Esophagus muscularis mucosa (tissue), 4 donors: ENCODE measurements around the gene PTX4. TPM values are rescaled to one million over a fixed set of nuclear protein-coding genes. Genes with fewer than 3 reads are reported as not detected.

ENCODE experiments used
- DNase-seq: peaks from one replicate; pipeline ENCODE4 v3.0.0-alpha.2; 2017; ENCODE audit errors: extremely low spot score
- H3K27ac ChIP-seq, 4 donors: fragments of 200-600 bp; sonication (generic); replicated peaks in 1 of 4; 1 replicate in 3 of 4; 2 replicates in 1 of 4; pipeline ENCODE4 v1.5.1; 2016 to 2019; ENCODE audit warnings: mild to moderate bottlenecking in 1 of 4
- H3K27me3 ChIP-seq, 4 donors: fragments of 200-600 bp; sonication (generic); one replicate each; pipeline versions ENCODE4 v1.5.1 to v1.6.0; 2016 to 2019
- H3K36me3 ChIP-seq, 4 donors: fragments of 200-600 bp; sonication (generic); one replicate each; pipeline ENCODE4 v1.5.1; 2016 to 2019
- H3K4me1 ChIP-seq, 4 donors: fragments of 200-600 bp; sonication (generic); one replicate each; pipeline ENCODE4 v1.5.1; 2016 to 2019
- H3K4me3 ChIP-seq, 4 donors: fragments of 200-600 bp; sonication (generic); 1 replicate in 2 of 4; 2 replicates in 2 of 4; pipeline ENCODE4 v1.5.1; 2016 to 2019; ENCODE audit warnings: mild to moderate bottlenecking in 4 of 4, moderate library complexity in 1 of 4
- H3K9me3 ChIP-seq, 4 donors: fragments of 200-600 bp; sonication (generic); 1 replicate in 3 of 4; 2 replicates in 1 of 4; pipeline ENCODE4 v1.5.1; 2016 to 2019
- EP300 ChIP-seq: sonication (generic); formaldehyde crosslinking; IDR thresholded peaks from one replicate; pipeline ENCODE4 v1.6.1; 2017; ENCODE audit warnings: antibody characterized with exemption
- POLR2A ChIP-seq: fragments of 450-650 bp; IDR thresholded peaks from one replicate; pipeline ENCODE4 v1.6.1; 2017; ENCODE audit warnings: antibody characterized with exemption, moderate library complexity, mild to moderate bottlenecking, low read depth
- POLR2AphosphoS5 ChIP-seq, 2 donors: sonication (generic); formaldehyde crosslinking; IDR thresholded peaks; one replicate each; pipeline ENCODE4 v1.6.1; 2017; ENCODE audit warnings: antibody characterized with exemption in 2 of 2
- WGBS: methylation state at CpG from one replicate; pipeline ENCODE4 v1.1.5; 2018; 5-methylcytosine and 5-hydroxymethylcytosine counted together
- intact Hi-C: fragments of 100-400 bp; cut with DNase I; formaldehyde crosslinking; loops from one replicate; pipeline ENCODE4 v1.15.1; 2023
- total RNA-seq, 4 donors: library from RNA; depleted of rRNA; stranded (reverse); fragments of >200 nt; gene quantifications; one replicate each; pipeline versions ENCODE4 v1.1.0 to v1.2.1, GENCODE V29; 2016
- TF ChIP-seq, protein P1 (sequence below), 3 experiments: fragments of 200-600 bp in 2 of 3; fragments of 450-650 bp in 1 of 3; sonication (generic) in 2 of 3; IDR thresholded peaks; one replicate each; pipeline ENCODE4 v1.5.1; 2017 to 2019; ENCODE audit warnings: antibody characterized with exemption in 3 of 3, mild to moderate bottlenecking in 2 of 3, moderate library complexity in 1 of 3

The PTX4 gene
- total RNA-seq, 4 donors from 2014 or later, result 0.39 to 0.75 (median 0.66) TPM; not detected in 1

DNA sequence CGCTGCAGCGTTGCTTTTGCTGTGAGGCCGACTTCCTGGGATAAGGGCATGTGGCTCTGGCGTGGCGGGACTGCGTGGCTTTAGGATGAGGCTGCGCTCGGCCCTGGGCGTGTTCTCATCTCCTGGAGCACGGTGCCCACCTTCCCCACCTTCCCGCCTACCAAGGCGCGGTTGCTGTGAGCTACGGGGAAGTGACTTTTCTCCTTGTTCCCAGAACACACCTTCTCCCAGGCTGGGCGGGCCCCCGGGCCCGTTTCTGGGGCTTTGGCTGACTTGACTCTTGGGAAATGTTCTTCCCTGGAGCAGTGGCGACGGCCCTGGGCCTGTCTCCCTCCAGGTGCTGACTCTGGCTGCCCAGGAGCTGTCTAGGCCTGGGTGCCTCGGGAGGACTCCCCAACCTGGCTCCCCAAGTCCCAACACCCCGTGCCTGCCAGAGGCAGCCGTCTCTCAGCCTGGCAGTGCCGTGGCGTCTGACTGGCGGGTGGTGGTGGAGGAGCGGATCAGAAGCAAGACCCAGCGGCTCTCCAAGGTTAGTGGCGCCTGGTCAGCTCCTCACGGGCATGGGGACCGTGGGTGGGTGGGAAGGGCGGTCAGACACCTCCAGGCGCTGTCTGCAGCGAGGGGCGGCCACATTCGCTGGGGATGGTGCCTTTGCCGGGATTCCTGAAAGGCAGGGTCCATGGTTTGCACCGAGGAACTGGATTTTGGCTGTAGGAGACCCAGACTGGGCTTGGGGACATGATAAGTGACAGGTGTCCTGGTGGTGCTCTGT is 16.5 kb upstream of the PTX4 start:
- H3K4me1 ChIP-seq, result peaks cover 12 to 18% (median 14%) of the 10 kb centered on the region in 4 donors
- H3K9me3 ChIP-seq, result no peaks in the 10 kb centered on the region
- no peak for DNase-seq
- WGBS, result 96% methylated on average over 21 of the region's 37 CpGs
- no peak overlapping the region for H3K27ac ChIP-seq
- no peaks in the 10 kb centered on the region for H3K27me3 ChIP-seq
- H3K36me3 ChIP-seq, result peaks cover 38 to 95% (median 87%) of the 10 kb centered on the region in 4 donors
- intact Hi-C loops, result no loop called here
- H3K4me3 ChIP-seq, result no peak overlapping the region
- TF ChIP-seq POLR2A (no peak), EP300 (no peak), POLR2AphosphoS5 (IDR thresholded peaks at IDR 0.05) (no peak)
- TF ChIP-seq, protein P1, sequence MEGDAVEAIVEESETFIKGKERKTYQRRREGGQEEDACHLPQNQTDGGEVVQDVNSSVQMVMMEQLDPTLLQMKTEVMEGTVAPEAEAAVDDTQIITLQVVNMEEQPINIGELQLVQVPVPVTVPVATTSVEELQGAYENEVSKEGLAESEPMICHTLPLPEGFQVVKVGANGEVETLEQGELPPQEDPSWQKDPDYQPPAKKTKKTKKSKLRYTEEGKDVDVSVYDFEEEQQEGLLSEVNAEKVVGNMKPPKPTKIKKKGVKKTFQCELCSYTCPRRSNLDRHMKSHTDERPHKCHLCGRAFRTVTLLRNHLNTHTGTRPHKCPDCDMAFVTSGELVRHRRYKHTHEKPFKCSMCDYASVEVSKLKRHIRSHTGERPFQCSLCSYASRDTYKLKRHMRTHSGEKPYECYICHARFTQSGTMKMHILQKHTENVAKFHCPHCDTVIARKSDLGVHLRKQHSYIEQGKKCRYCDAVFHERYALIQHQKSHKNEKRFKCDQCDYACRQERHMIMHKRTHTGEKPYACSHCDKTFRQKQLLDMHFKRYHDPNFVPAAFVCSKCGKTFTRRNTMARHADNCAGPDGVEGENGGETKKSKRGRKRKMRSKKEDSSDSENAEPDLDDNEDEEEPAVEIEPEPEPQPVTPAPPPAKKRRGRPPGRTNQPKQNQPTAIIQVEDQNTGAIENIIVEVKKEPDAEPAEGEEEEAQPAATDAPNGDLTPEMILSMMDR (IDR thresholded peaks at IDR 0.05), result no peak

- H3K36me3 ChIP-seq, result peaks cover 52 to 95% (median 91%) of the 10 kb centered on the region in 4 donors
- no peaks in the 10 kb centered on the region for H3K27me3 ChIP-seq
- H3K4me3 ChIP-seq, result no peak overlapping the region
- DNase-seq, result no peak
- no peaks in the 10 kb centered on the region for H3K9me3 ChIP-seq
- intact Hi-C loops, result no loop called here
- no peak overlapping the region for H3K27ac ChIP-seq
- no peaks in the 10 kb centered on the region for H3K4me1 ChIP-seq
- TF ChIP-seq POLR2A (no peak), POLR2AphosphoS5 (IDR thresholded peaks at IDR 0.05) (no peak), EP300 (no peak)
- TF ChIP-seq, protein P1 (IDR thresholded peaks at IDR 0.05), result no peak
- 95% methylated on average over 37 of the region's 37 CpGs for WGBS
Measured at GRCh38 chr16:1503110-1503955, 14.6 kb upstream of the PTX4 start.

DNA sequence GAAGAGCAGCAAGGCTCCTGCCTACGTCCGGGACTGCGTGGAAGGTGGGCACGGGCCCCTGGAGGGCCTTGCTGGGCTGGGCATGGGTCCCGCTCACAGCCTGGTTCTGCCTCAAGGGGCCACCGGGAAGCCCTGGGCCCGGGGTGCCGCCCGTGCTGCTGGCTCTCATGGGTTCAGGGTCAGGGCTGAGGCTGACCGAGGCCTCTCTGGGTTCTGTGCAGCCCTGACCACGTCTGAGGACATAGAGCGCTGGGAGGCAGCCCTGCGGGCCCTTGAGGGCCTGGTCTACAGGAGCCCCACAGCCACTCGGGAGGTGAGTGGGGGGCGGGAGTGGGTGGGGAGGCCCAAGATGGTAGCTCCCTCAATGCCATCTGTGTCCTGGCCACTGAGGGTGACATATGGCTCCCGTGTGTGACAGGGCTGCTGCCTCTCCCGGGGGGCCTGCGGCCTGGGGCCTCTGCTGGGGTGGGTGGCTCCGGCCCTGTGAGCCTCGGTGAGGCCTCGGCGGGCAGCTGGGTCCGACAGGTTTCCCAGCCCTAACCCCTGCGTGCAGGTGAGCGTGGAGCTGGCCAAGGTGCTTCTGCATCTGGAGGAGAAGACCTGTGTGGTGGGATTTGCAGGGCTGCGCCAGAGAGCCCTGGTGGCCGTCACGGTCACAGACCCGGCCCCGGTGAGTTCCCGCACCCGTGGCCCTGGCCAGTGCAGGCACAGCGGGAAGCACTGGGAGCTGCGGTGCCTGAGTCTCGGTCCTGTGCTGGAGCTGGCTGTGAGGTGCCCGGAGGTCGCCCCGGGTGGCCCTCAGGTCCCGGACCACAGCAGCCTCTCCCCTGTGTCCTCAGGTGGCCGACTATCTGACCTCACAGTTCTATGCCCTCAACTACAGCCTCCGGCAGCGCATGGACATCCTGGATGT is 13.6 kb upstream of the PTX4 start:
- H3K27me3 ChIP-seq, result no peaks in the 10 kb centered on the region
- peaks cover 53 to 96% (median 93%) of the 10 kb centered on the region in 4 donors for H3K36me3 ChIP-seq
- no peak overlapping the region for H3K4me3 ChIP-seq
- no peak overlapping the region for H3K27ac ChIP-seq
- H3K9me3 ChIP-seq, result no peaks in the 10 kb centered on the region
- TF ChIP-seq, protein P1 (IDR thresholded peaks at IDR 0.05), result no peak
- TF ChIP-seq EP300 (no peak), POLR2AphosphoS5 (IDR thresholded peaks at IDR 0.05) (no peak), POLR2A (no peak)
- 94% methylated on average over 15 of the region's 42 CpGs for WGBS
- no peak for DNase-seq
- no peaks in the 10 kb centered on the region for H3K4me1 ChIP-seq
- intact Hi-C loops, result no loop called here

- peaks cover 60 to 96% (median 93%) of the 10 kb centered on the region in 4 donors for H3K36me3 ChIP-seq
- WGBS, result 92% methylated on average over 17 of the region's 23 CpGs
- intact Hi-C loops, result no loop called here
- no peak overlapping the region for H3K4me3 ChIP-seq
- TF ChIP-seq, protein P1 (IDR thresholded peaks at IDR 0.05), result no peak
- TF ChIP-seq POLR2AphosphoS5 (IDR thresholded peaks at IDR 0.05) (no peak), POLR2A (no peak), EP300 (no peak)
- no peaks in the 10 kb centered on the region for H3K4me1 ChIP-seq
- no peaks in the 10 kb centered on the region for H3K9me3 ChIP-seq
- DNase-seq, result no peak
- no peak overlapping the region for H3K27ac ChIP-seq
- H3K27me3 ChIP-seq, result no peaks in the 10 kb centered on the region
Measured at GRCh38 chr16:1501630-1502029, 12.9 kb upstream of the PTX4 start.
